Dermis microvascular lymphatic vessel endothelial cell (primary cell): ENCODE results near the gene DTX3. TPM values are rescaled to one million over a fixed set of nuclear protein-coding genes. Genes with fewer than 3 reads are reported as not detected.

ENCODE experiments used
- DNase-seq, 2 donors: peaks; one replicate each; pipeline versions ENCODE4 v3.0.0 to v3.0.0-alpha.2; 2010; ENCODE audit warnings: low read depth in 2 of 2
- total RNA-seq: library from RNA; depleted of rRNA; stranded (reverse); fragments of >200 nt; gene quantifications from 2 replicates; pipeline ENCODE4 v1.2.1, GENCODE V29; 2014

The DTX3 gene
- total RNA-seq, 1 donor from 2014 or later: 1.0 TPM

DNA sequence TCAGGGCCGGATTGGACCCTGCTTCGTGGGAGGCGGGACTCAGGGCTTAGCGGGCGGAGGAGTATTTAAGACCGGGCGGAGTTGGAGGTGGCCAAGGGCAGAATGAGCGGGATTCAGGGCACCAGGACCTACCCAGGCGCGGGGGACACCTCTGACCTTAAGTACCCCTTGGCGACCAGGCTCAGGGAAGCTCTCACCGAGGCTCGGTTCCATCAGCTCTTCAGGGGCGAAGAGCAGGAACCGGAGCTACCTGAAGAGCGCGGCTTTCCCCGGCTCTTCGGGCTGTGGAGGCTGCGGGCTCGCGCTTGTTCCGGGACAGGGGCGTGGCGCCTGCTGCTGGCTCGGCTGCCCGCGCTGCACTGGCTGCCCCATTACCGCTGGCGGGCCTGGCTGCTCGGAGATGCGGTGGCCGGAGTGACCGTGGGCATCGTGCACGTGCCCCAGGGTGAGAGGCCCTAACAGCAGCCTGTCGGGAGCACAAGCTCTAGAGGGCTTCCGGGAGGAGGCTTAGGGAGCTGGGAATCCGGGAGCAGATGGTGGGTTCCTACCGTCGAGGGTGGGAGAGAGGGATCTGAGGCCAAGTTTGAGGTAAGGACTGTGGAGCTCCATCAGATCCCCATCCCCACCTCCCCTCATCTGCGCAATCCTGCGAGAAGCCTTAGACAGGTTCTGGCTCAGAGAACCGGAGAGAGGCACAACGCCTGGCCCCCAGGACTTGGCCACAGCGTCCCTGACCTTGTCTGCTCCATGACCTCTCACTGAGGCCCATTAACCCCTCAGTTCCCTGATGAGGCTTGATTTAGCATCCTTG, 15.0 kb downstream of the DTX3 start:
- DNase-seq: no peak

DNA sequence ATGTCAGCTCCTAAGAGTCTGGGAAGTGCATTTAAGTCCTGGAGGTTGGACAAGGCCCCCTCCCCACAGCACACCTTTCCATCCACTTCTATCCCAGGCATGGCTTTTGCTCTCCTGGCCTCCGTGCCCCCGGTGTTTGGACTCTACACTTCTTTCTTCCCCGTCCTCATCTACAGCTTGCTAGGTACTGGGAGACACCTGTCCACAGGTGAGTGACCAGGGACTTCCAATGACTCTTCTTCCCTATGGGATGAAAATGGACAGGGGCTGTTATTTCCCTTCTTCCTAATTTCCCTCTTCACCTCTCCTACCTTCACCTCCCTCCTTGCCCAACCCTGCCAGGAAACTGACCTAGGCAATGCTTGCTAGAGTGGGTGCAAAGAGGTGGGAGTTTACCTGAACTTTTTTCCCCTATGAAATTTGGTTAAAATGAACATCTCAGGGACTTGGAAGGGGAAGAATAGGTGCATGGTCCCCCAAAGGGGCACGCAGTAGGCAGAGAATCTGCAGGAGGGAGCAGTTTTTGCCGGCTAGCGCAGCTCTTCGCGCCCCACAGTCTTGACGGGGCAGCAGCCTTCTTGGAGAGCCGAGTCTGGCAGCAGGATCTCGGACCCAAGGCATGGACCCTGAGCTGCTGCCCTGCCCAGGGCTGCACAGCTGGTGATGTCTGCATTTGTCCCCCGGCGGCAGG, 15.8 kb downstream of the DTX3 start:
- no peak for DNase-seq

DNA sequence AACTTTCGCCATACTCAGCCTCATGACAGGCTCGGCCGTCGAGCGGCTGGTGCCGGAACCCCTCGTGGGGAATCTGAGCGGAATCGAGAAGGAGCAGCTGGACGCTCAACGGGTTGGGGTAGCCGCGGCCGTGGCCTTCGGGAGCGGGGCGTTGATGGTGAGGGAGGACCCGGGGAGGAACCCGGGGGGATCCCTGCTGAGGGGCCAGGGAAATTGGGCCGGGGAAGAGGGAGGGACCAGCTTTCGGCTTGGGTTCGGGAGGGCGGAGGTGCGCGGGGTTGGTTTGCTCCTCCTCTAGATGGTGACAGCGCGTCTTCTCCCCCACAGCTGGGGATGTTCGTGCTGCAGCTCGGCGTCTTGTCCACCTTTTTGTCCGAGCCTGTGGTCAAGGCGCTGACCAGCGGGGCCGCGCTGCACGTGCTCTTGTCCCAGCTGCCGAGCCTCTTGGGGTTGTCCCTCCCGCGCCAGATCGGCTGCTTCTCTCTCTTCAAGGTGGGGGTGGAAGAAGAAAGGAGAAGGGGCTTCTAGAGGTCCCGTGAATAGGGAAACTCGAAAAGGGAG, 16.4 kb downstream of the DTX3 start:
- no peak for DNase-seq

DNA sequence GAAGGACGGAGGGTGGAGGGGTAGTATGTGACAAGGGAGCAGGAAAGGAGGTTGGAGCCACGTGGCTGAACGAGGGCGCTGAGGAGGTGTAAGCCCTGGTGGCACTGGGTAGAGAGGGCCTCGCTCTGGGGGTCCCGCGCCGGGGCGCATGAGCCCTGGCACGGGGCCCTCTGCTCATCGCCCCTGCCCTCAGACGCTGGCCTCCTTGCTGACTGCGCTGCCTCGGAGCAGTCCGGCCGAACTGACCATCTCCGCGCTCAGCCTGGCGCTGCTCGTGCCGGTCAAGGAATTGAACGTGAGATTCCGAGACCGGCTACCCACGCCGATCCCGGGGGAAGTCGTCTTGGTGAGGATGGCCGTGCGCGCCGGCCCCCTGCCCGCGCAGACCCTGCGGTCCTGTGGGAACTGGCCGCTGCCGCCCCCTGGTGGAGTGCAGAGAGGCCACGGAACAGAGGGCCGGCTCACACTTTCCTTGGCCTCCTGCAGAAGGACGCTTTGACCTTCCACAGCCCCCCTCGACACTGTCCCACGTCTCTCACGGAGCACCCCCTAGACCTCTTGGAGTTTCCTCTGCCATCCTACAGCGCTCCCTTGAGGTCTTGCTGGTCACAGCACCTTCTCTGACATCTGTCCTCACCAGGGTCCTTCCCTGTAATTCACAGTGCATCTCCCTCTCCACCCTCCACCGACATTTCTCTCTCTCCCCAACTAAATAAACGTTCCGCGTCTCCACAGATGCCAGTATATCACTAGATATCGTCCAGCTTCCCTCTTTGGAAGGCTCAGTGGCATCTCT, 17.1 kb downstream of the DTX3 start:
- peak in 1 of 2 donors; percentile 41 for DNase-seq

DNA sequence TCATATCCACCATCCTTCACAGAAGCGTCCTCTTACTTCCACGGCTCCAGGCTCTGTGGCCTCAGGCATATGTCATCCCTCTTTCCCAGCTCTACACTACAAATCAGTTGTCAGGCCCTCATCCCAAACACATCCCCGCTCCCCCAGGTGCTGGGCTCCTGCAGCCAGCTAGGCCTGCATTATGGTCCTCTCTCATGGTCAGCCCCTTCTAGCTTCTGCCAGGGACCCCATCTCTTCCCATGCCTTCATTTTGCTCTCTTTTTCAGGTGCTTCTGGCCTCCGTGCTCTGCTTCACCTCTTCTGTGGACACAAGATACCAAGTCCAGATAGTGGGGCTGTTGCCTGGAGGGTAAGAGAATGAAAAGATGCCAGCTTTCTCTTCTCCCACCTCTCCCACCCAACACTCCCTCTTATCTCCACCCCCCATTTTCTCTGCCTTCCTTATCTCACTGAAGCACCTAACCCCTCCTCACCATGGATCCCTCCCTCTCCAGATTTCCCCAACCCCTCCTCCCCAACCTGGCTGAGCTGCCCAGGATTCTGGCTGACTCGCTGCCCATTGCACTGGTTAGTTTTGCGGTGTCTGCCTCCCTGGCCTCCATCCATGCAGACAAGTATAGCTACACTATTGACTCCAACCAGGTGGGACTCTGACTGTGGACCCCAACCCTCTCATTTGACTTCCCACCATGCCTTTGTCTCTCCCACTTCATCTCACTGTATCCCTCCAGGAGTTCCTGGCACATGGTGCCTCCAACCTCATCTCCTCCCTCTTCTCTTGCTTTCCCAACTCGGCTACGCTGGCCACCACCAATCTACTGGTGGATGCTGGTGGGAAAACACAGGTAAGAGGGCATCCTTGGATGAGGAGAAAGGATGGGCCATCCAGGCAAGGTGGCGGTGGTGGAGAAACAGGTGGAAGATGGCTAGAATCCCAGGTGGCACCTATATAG, 17.9 kb downstream of the DTX3 start:
- no peak for DNase-seq

DNA sequence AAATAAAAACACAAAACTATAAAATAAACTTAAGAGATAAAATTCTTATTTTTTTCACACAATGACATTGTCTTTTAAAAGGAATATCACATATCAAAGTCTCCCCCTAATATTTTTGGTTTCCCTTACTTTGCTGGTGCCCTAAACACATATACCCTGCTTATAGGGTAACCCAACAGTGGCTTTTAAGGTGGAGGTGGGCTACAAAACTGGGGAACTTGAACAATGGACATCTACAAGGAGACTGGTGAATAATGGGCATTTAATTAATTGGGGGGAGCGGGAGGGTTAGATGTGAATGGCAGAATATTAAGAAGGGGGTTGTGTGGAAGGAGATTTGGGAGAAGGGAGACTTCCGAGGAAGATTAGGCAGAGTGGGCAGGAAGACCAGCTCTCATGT, 18.8 kb downstream of the DTX3 start:
- no peak for DNase-seq

DNA sequence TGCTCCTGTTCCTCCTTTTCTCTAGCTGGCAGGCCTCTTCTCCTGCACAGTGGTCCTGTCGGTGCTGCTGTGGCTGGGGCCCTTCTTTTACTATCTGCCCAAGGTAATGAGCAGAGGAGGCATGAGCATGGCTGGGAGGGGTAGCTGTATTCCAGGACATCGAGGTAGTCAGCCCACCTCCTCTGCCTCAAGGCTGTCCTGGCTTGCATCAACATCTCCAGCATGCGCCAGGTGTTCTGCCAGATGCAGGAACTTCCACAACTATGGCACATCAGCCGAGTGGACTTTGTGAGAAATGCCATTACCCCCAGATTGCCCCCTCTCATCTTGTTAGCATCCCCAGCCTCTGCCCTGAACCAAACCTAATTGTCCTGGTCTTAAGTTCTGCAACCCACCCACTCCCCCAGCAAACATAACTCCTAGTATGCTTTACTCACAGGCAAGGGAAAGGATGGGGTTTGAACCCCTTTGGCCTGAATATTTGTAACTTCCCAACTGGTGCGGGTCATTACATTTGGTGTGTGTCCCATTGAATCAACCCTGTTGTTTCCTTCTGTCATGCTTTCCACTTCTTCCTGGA, 19.3 kb downstream of the DTX3 start:
- no peak for DNase-seq

DNA sequence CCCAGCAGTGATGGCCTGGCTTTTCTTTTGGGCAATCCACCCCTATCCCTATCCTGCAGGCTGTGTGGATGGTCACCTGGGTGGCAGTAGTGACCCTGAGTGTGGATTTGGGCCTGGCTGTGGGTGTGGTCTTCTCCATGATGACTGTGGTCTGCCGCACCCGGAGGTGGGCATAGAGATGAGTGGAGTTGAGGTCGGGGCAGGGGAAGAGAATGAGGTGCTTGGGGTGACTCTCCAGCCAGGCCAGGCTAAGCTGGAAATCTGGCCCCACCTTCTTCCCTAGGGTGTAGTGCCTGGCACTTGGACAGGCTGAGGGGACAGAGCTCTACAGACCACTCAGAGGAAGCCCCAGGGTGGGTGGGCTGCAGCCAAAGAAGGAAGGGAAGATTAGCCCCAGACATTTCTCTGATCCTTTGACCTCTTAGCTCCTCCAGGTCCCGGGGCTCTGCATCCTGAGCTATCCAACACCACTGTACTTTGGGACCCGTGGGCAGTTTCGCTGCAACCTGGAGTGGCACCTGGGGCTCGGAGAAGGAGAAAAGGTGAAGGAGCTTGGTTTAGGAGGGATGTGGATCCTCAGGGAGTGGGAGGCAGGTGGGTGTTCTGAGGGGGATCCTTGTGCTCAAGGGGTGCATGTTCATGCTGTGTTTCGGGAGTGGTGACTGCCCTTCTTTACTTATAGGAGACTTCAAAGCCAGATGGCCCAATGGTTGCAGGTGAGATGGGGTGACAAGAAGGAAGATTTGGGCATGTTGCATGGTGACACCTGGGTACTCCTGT, 20.0 kb downstream of the DTX3 start:
- DNase-seq: no peak

DNA sequence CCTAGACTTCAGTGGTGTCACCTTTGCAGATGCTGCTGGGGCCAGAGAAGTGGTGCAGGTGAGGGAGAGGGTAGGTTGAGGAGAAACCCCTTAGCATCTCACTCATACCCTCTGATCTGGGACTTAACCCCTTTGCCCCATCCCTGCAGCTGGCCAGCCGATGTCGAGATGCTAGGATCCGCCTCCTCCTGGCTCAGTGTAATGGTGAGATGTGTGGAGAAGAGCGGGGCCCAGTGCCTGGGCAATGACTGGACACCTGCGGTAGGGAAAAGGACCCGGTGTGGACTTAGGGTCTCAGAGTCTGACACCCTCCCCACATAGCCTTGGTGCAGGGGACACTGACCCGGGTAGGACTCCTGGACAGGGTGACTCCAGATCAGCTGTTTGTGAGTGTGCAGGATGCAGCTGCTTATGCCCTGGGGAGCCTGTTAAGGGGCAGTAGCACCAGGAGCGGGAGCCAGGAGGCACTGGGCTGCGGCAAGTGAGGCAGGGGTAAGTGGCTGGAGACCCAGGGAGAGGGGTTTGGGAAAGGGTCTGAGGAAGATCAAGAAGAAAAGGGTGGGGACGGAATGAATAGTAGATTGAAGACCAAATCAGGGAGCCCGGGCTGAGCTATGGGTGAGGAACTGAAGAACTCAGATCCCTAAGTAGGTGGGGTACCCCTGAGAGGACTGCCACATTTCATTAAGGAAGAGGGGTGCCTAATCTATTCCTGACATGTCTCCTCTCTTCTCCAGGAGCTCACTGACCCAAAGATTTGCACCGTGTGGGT, 20.8 kb downstream of the DTX3 start:
- no peak for DNase-seq

DNA sequence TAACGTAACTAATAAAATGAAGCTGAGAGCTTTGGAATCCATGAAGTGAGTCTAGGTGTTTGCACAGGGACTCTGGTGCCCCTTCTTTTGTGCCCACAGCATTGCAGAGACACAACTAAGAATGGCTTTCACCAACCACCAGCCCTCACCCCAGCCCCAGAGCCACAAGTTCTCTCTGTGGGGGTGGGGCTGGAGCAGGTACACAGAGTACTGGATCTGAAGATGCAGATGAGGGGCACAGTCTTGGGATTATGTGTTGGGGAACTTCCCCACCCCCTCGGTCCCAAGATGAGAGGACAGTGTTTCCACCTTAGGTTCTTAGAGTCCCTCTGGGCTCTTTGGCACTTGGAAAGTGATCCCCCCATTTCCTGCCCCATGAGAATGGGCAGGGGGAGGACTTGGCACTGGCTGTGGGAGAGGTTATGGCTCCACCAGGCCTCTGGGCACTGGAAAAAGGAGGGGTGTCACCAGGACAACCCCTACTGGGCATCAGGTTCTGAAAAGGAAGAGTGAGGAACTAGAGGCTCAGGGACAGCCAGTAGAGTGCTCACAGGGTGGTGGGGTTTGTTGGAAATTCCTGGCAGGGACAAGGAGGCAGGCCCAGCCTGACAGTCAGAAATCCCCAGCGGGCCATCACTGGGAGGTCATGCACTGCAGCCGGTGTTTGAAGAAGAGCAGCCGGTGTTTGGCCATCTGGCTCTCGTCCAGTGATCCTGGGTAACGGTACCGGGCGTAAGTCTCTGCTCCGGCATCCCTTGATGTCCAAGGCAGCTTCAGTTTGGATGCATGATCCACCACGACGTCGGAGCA, 21.7 kb downstream of the DTX3 start:
- DNase-seq: no peak

DNA sequence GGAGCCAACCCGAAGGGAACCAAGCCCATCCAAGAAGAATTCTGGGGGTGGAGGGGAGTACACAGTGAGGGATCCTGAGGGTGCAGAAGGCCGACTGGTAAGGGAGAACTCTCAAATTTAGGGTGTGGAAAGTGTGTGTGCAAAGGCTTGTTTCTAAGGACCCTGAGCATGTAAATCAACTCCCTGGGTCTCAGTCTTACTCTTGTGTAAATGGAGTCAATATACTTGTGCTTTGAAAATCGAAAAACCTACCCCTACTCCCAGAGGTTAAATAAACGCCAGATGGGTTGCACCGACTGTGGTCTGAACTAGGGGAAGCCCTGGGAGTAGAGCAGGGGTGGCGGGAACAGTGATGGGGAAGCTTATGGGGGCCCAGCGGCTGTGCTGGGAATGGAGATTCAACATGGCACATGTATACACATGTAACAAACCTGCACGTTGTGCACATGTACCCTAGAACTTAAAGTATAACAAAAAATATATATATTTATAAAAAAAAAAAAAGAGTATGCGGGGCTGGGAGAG, 22.4 kb downstream of the DTX3 start:
- no peak for DNase-seq

DNA sequence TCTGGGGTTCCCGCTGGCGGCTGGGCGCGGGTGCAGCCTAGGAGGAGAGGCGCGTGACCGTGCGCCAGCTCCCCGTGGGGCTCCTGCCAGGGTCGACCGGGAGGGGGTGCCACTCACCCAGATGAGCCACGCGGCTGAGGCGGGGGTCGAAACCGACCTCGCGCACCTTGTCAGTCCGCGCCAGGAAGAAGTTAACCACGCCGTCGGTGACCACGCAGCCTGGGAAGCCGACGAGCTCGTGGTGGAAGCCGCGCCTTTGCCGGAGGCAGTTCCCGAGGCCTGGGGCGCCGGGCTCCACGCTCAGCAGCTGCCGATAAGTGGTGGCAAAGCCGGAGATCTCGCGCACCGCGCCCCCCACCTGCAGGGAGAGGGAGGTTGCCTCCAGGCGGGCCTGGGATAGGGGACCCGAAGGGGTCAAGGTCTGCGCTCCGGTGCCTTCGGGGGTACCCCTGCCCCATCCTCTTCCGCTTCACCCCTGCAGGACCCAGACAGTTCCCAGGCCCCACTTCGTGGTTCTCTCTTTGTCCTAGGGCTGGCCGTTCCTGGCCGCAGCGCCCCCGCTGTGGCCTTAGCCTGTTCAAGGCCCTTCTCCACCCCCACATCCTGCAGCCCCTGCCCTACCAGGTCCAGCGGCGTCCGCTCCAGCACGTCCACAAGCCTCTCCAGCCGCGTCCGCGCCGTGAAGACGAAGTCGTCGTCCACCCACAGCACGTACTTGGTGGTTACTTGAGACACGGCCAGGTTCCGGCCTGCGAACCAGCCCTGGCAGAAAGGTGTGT, 23.1 kb downstream of the DTX3 start:
- no peak for DNase-seq

DNA sequence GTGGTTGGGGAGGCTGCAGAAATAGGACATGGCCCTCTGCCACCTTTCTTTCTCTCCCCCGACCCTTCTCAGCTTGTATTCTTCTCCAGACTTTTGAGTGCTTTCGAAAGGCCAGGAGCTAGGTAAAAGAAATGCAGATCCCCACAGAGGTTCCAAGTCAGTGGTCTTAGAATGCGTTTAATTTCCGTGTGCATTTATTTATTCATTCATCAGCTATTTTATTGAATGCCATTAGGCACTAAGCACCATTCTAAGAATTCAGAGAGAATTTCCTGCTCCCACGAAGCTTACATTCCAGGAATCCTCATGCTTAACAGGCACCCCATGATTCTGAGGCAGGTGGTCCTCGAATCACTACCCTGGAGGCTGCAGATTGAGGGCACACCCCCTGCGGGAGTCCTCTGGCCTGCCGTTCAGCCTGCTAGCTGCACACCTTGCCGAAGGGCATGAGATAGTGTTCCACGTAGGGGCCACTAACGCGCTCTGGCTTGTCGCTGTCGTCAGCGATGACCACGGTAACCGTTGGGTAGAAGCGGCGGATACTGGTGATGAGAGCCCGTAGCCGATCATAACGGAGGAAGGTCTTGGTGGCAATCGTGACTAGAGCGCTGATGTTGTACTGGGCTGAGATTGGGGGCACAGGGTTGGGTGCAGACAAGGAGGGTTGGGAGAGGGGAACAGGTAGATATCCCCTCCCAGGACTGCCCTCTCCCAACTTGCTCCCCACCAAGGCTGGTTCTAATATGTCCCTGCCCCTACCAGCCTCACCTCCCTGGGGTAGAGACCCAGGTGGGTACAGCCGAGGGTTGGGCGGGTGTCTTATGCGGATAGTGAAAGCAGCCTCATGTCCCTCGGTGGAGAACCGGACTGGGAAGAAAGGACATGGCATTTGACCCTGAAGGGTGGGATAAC, 23.9 kb downstream of the DTX3 start:
- no peak for DNase-seq

DNA sequence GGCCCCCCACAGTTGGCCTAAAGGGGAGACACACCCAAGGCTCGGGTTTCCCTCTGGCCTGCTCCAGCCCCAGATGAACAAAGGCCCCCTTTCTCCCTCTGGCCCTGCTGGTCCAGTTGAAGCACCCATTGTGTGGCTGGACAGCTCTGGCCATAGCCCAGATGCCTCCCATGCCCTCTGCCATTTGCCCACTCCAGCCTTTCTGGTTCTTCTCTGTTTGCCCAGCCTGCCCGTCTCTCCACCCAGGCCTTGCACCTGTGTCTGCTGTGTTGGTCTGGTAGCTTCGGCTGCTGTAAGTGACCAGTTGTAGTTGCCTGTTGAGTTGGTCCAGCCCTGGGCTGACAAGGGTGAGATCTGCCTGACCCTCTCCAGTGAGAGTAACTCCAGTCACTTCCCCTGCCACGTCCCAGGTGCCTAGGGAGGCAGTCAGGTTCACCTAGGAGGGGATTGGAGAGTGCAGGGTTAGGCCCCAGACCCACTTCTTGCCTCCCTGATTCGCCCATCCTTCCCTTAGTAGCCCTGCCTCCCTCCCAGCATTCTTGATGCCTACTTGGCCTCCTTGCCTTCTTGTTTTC, 25.4 kb downstream of the DTX3 start:
- DNase-seq: no peak

DNA sequence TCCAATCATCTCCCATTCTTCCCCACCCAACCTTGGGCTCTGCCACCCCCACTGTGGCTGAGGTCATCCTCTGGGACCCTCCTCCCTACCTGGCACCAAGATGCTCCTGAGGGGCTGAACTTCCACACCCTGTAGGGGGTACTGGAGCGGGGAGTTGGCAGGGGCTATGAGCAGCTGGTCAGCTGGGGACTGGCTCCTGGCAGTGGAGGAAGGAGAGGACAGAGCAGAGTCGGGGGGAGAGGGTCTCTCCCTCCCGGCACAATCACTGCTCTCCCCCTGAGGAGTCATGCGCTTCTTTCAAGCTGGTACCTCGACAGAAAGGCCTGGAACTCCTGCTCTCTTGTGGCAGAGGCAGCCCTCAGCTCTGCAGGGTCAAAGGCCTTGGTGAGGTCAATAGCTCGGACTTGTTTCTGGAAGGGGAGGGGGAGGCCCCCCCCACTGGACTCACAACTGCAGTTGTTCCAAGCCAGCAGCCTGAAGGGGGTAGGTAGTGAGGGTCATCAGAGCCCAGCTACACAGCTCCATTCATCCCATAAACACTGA, 26.3 kb downstream of the DTX3 start:
- DNase-seq: no peak
